Epithelial cell of proximal tubule (primary cell): ENCODE results near the gene CHPF. TPM values are rescaled to one million over a fixed set of nuclear protein-coding genes. Genes with fewer than 3 reads are reported as not detected.

Experiments used
- DNase-seq: peaks from one replicate; pipeline ENCODE4 v3.0.0-alpha.2; 2011; ENCODE audit warnings: low read depth
- H3K4me3 ChIP-seq: 2 replicates; pipeline ENCODE4 v1.5.1; 2011; ENCODE audit warnings: low read depth, mild to moderate bottlenecking, low read length
- total RNA-seq: library from RNA; depleted of rRNA; stranded (reverse); fragments of >200 nt; gene quantifications from 2 replicates; pipeline ENCODE4 v1.2.3, GENCODE V29; 2015
- TF ChIP-seq, protein P1 (sequence below): conservative IDR thresholded peaks from 2 replicates; pipeline ENCODE4 v1.5.1; 2012; ENCODE audit warnings: low read depth, mild to moderate bottlenecking, low read length

The CHPF gene
- total RNA-seq, 1 donor from 2014 or later, result 122 TPM

DNA sequence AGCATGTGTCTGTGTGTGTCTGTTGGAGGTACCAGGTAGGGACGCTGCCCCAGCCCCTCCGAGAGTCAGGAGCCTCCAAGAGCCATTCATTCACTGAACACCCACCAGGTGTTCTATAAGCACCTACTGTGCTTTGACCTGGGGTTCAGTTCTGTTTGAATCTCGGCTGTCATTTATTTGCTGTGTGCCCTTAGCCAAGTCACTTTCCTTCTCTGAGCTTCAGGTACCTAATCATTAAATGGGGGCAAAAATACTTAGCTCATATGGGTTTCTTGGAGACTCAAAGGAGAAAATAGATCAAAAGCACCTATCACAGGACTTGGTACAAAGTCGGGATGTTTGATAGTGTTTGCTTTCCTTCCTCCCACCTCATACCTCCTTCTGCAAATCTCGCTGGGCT is 16.1 kb downstream of the CHPF start:
- H3K4me3 ChIP-seq, result no peak overlapping the region
- DNase-seq, result no peak
- TF ChIP-seq, protein P1, sequence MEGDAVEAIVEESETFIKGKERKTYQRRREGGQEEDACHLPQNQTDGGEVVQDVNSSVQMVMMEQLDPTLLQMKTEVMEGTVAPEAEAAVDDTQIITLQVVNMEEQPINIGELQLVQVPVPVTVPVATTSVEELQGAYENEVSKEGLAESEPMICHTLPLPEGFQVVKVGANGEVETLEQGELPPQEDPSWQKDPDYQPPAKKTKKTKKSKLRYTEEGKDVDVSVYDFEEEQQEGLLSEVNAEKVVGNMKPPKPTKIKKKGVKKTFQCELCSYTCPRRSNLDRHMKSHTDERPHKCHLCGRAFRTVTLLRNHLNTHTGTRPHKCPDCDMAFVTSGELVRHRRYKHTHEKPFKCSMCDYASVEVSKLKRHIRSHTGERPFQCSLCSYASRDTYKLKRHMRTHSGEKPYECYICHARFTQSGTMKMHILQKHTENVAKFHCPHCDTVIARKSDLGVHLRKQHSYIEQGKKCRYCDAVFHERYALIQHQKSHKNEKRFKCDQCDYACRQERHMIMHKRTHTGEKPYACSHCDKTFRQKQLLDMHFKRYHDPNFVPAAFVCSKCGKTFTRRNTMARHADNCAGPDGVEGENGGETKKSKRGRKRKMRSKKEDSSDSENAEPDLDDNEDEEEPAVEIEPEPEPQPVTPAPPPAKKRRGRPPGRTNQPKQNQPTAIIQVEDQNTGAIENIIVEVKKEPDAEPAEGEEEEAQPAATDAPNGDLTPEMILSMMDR, result no peak

DNA sequence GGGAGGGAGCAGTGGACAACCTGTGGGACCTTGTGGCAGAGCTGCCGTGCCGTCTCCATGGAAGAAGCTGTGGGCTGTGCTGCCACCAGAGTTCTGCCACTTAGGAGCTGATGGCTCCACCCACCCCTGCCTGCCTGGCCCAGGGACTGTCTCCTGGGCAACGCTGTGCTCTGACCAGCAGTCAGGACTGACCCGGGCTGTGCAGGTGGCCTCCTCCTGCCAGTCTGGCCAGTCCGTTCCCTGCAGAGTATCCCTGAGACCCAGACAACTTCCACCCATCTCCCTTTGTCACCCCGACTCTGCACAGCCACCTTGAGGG is 16.6 kb downstream of the CHPF start:
- no peak for DNase-seq
- TF ChIP-seq, protein P1, result no peak
- no peak overlapping the region for H3K4me3 ChIP-seq

DNA sequence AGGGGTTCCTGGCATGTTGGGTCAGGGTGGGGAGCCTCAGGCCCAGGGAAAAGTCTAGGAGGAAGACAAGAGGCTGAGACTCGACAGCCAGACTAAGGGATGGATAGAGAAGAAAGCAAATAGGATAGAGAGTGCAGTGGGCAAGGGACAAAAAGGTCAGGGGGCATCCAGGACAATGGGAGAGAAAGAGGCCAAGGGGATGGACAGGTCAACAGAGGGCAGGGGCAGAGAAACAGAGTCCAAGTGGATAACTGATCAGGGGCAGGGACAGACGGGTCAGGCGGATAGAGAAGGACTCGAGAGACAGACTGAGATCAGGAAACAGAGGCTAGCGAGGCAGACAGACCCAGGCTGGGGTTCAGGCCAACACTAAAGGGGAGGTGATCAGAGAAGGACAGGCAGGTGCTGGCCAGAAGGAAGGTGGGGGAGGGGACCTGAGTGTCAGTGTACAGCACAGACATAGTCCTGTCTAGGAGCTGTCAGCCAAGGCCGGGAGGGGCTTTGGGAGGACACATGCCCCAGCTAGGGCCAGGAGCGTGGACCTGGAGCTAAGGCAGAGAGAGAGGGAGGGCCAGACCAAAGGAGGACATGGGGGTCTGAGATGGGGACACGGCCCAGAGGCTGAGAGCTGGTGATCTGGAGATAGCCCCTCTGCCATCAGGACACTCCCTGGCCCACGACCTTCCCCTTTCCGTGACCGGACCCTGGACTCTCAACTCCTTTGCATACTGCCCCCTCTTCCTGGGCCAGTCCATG is 17.1 kb downstream of the CHPF start:
- TF ChIP-seq, protein P1, result no peak
- DNase-seq, result no peak
- no peak overlapping the region for H3K4me3 ChIP-seq

DNA sequence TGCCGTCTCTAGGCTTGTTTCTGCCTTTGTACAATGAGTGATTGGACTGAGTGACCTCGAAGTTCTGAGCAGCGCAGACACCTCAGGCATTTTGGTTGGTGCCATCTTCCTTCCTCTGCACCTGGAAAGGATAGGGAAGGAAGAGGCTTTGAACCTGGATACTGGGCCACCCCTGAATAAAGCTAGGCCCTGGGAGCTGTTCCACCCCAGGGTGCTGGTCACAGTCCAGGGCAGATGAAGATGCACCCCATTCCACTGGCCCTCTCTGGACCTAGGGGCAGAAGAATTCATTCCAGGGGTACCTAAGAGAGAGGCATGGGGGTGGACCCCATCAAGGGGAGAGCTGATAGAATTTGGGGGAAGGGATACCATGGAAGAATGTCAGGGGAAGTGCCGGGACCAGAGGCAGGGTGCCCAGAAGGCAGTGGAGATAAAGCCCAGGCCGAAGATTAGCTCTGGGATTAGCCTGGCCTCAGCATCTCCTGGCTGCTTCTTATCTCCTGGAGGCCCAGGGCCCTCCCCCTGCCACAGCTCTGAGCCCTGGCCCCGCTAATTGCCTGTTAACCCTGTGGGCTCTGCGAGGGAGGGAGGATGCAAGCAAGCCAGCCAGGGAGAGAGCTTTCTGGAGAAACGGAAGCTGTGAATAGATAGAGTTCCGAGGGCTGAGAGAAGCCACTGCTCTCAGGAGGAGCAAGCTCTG is 17.9 kb downstream of the CHPF start:
- no peak overlapping the region for H3K4me3 ChIP-seq
- no peak for DNase-seq
- TF ChIP-seq, protein P1, result no peak

DNA sequence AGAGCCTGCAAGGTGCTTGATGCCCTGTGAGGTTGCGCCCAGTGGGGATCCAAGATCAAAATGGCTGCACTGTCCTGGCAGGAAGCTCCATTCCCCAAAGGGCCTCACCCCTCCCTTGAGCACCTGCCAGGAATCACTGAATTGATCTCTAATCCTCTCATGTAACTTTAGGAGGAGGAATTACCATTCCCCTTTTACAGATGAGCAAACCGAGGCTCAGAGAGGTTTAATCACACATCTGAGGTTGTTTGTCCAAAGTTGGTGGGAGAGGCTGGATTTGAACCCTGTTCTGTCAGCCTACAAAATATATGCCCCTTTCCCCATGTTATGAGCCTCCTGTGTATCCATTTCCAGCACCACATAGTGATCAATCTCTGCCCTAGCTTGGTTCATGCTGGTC is 18.8 kb downstream of the CHPF start:
- no peak overlapping the region for H3K4me3 ChIP-seq
- TF ChIP-seq, protein P1, result no peak
- DNase-seq, result no peak

DNA sequence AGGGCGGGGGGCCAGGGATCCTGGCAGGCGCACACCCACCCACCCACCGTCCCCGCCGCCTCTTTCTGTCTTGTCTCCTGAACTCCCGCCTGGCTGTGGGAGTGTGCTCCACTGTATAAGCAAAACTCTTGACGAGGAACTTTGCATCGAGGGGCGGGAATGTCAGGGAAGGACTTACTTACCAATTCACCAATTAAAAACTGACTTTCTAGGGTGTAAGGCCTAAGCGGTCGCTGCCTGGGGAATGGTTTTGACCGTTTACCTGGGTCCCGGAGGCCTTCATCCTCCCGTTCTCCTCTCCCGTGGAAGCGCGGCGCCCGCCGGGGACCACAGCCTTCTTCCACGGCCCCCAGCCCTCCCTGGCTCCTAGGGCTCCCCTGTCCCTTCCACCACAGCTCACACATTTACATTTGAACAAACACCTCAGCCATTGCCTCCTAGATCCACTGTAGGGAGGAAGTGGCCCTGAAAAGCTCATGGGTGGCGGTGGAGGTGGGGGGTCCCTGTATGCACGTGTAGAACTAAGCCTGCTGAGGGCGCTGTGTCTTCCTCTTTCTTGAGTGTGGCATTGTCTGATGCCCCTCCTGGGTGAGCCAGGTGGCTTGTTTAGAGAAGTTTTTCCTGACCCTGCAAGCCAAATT is 20.5 kb downstream of the CHPF start:
- TF ChIP-seq, protein P1, result peak; percentile 5
- no peak for DNase-seq
- H3K4me3 ChIP-seq, result peak overlapping the region; percentile 40
